Hippocampal formation (tissue), 2 donors: ENCODE data around the gene SMCR8.
"Not testable (repeated sequence)": the region's sequence is repeated elsewhere in the genome, so short reads cannot be mapped to it uniquely, and the experiment has no call there.

Experiments used
- DNase-seq, 2 donors: peaks; one replicate each; lab custom pipeline; 2025; lab: John Stamatoyannopoulos, UW

Gene SMCR8

GRCh38 chr17:18314731-18315561 lies at the start of gene SMCR8, which contains the start of gene TOP3A:
TSS of gene SMCR8 (plus strand) at chr17:18315293. CDS start at chr17:18315790, 497 bp downstream.
TSS of gene TOP3A (minus strand) at chr17:18314994. CDS start at chr17:18314778, 216 bp downstream.
- DNase-seq = peak; percentile 94 to 97

DNA sequence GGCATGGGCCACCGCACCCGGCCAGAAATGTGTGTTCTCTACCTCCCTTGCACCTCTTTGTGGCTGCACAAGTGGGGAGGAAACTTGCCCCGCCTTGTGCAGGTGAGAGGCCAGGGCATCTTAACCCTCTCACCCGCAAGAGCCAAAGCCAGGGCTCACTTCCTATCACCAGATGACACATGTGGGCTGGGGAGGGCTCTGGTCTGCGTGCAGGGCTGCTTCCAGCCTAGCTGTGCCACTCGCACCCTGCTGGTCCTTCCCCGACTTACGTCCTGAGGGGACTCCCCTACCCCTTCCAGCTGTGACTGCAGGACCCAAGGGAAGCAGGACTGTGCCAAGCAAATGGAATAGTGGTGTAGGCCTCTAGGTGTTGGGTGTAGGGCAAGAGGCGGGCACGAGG lies 47.7 kb upstream of the SMCR8 start:
- no peak for DNase-seq

- no peak for DNase-seq
These were observed 47.0 kb upstream of the SMCR8 start for GRCh38 chr17:18267927-18268711.

GRCh38 chr17:18270046-18270931 lies 44.8 kb upstream of the SMCR8 start:
- DNase-seq = no peak

GRCh38 chr17:18277076-18277475 lies 38.0 kb upstream of the SMCR8 start:
- DNase-seq = no peak

GRCh38 chr17:18278867-18279266 lies 36.2 kb upstream of the SMCR8 start:
- no peak for DNase-seq

GRCh38 chr17:18280249-18280648 lies 34.8 kb upstream of the SMCR8 start:
- DNase-seq = no peak

GRCh38 chr17:18280766-18281371 lies 34.2 kb upstream of the SMCR8 start:
- DNase-seq = no peak

- no peak for DNase-seq
These were observed 33.3 kb upstream of the SMCR8 start for GRCh38 chr17:18281788-18282187.

- no peak for DNase-seq
These were observed 29.8 kb upstream of the SMCR8 start for GRCh38 chr17:18285296-18285695.

DNA sequence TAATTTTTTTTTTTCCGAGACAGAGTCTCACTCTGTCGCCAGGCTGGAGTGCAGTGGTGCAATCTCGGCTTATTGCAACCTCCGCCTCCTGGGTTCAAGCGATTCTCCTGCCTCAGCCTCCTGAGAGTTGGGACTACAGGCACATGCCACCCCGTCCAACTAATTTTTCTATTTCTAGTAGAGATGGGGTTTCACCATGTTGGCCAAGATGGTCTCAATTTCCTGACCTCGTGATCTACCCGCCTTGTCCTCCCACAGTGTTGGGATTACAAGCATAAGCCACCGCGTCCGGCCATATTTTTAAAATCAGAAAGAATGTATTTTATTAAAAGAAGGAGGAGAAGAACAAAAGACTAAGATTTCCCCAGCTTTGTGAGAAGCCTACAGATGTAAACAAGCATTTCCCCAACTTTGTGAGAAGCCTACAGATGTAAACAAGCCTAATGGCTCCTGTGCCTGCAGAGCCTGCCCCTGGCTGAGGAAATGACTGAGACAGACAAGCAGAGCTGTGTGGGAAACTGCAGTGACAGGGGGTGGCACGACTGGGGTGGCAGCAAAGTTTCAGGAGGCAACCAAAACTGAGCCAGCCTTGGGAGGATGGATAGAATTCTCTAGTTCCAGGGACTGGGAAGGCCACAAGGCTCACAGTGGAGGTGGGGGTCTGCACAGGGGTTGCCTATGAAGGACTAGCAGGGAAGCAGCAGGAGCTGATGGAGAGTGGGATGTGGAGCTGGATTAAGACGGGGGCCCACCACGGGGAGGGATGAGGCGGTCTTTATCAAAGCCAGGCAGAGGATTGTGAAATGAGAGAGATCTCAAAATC lies 23.2 kb upstream of the SMCR8 start:
- no peak for DNase-seq

- DNase-seq = not testable (repeated sequence)
These were observed 17.0 kb upstream of the SMCR8 start for GRCh38 chr17:18298061-18298460.

DNA sequence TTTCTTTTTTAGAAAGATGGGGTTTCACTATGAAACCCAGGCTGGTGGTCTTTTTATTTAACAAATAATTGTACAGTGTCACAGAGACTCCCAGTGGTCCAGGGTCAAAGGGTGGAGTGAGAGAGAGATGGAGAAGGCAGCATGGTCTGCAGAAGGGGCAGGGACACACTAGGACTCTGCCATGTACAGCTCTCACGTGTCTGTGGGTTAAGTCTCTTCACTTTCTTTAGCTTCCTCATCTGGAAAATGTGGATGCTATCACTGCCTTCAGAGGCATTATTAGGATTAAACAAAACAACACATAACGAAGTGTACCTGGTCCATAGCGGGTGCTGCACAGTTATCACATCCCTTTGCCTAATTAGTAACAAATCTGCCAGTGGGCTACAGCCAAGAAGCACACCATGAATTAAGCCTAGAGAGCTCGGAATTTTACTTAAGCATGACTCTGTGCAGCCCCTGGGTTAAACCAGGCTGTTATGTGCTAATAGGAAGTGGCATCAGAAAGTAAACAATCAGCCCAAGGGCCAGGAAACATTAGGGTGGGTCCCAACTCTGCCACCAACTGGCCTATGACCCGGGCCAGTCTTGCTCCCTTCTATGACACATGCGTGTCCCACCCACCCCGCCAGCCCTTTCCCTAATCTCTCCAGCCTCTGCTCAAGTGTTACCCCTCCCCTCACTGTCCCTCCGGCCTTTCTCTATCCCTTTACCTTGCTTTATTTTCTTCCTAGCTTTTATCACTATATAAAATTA lies 14.2 kb upstream of the SMCR8 start:
- DNase-seq = no peak

- not testable (repeated sequence) for DNase-seq
These were observed 11.9 kb upstream of the SMCR8 start for GRCh38 chr17:18303206-18303605.

DNA sequence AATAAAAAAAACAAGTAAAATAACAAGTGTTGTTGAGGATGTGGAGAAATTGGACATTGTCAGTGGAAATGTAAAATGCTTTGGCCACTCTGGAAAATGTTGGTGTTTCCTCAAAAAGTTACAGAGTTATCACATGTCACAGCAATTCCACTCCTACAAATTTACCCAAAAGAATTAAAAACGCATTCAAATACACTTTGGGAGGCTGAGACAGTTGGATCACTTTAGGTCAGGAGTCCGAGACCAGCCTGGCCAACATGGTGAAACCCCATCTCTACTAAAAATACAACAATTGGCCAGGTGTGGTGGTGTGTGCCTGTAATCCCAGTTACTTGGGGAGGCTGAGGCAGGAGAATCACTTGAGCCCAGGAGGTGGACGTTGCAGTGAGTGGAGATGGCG lies 5.9 kb upstream of the SMCR8 start:
- no peak for DNase-seq

DNA sequence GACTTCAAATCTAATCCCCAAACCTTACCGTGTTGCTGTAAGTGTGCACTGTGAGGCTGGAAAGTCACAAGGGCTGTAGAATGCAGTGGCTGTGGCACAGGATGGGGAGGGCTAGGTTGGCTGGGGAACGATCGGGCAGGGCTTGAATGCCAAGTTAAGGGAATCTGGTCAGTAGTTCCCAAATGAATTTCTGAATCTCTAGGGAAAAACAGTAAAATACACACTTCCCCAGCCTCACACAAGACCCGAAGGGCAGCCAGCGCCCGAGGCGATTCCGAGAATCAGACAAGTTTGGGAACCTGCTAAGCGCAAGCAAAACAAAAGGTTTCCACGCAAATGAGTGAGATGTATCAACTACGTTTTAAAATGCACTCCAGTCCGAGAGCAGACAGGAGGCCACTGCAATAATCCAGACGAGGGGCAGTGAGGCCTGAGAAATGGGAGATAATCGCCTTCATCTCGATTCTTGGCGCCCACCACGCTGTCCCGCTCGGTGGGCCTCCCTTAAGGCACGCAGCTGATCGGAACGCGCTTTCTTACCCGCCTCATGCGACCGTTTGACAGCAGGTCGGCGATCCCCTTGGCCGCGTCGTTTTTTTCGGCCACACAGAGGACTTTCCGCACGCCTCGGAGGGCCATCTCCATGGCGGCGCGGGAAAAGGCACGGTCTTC lies 898 bp upstream of the SMCR8 start:
- DNase-seq = no peak

GRCh38 chr17:18315562-18315922 lies 449 bp downstream of the SMCR8 start:
- DNase-seq = no peak

- DNase-seq = no peak
These were observed 868 bp downstream of the SMCR8 start for GRCh38 chr17:18315961-18316360.

DNA sequence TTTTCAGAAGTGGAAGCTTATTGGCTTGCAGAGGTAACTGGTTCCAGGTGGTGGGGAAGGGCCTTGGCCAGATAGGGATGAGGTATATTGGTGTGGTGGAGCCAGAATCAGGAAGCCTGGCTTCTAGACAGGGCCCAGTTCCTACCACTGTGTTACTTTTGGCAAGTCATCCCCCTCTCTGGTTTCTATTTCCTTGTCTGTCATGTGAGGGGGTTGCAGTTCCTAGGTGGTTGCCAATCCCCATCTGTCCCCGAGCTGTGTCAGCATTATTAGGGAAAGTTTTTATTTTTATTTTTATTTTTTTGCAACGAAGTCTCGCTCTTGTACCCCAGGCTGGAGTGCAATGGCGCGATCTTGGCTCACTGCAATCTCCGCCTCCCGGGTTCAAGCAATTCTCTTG lies 3.0 kb downstream of the SMCR8 start:
- DNase-seq = no peak
